NB4 (cell line): ENCODE data around the gene CSTF1.
"Not testable (repeated sequence)": the region's sequence is repeated elsewhere in the genome, so short reads cannot be mapped to it uniquely, and the experiment has no call there.

Experiments
- DNase-seq: peaks from one replicate; pipeline ENCODE4 v3.0.0; 2010; ENCODE audit warnings: low read depth
- H3K4me3 ChIP-seq: one replicate; pipeline ENCODE4 v1.5.1; 2011; ENCODE audit warnings: mild to moderate bottlenecking, low read depth, low read length, moderate library complexity
- CTCF ChIP-seq: IDR thresholded peaks from one replicate; pipeline ENCODE4 v1.5.1; 2012; ENCODE audit warnings: low read depth, low read length
- MAX ChIP-seq: IDR thresholded peaks from 2 replicates; pipeline ENCODE4 v1.6.1; 2011; ENCODE audit warnings: low read depth, low read length
- MYC ChIP-seq: IDR thresholded peaks from 2 replicates; pipeline ENCODE4 v1.6.1; 2011; ENCODE audit warnings: low read depth, low read length
- POLR2A ChIP-seq: IDR thresholded peaks from 2 replicates; pipeline ENCODE4 v1.6.1; 2011; ENCODE audit warnings: mild to moderate bottlenecking; ENCODE audit not compliant: insufficient read length; ENCODE audit errors: extremely low read depth

CSTF1 gene

GRCh38 chr20:56383334-56383733, 9.1 kb upstream of the CSTF1 start:
- TF ChIP-seq MYC (no peak), CTCF (no peak), POLR2A (no peak), MAX (no peak)
- no peak overlapping the region for H3K4me3 ChIP-seq
- no peak for DNase-seq

- DNase-seq, result no peak
- TF ChIP-seq MYC, result no peak
- TF ChIP-seq MAX, result no peak
- no peak for TF ChIP-seq POLR2A
- TF ChIP-seq CTCF, result no peak
- H3K4me3 ChIP-seq, result no peak overlapping the region
These were observed 7.3 kb upstream of the CSTF1 start for GRCh38 chr20:56385130-56385529.

- no peak overlapping the region for H3K4me3 ChIP-seq
- no peak for DNase-seq
- TF ChIP-seq MYC (no peak), MAX (no peak), CTCF (no peak), POLR2A (no peak)
These were observed 6.2 kb upstream of the CSTF1 start for GRCh38 chr20:56386219-56386618.

GRCh38 chr20:56388882-56389281, 3.6 kb upstream of the CSTF1 start:
- peak overlapping the region; percentile 0 for H3K4me3 ChIP-seq
- DNase-seq, result no peak
- TF ChIP-seq CTCF, result no peak
- TF ChIP-seq POLR2A, result no peak
- TF ChIP-seq MAX, result no peak

GRCh38 chr20:56389807-56390206, 2.6 kb upstream of the CSTF1 start:
- TF ChIP-seq MAX, result no peak
- TF ChIP-seq POLR2A, result no peak
- no peak for TF ChIP-seq CTCF
- TF ChIP-seq MYC, result no peak
- peak overlapping the region; percentile 14 for H3K4me3 ChIP-seq
- no peak for DNase-seq

GRCh38 chr20:56390396-56390795, 2.0 kb upstream of the CSTF1 start:
- not testable (repeated sequence) for DNase-seq
- peak overlapping the region; percentile 97 for H3K4me3 ChIP-seq
